Measurements from ENCODE around the gene MYCBP.
"Not testable (repeated sequence)": the region's sequence is repeated elsewhere in the genome, so short reads cannot be mapped to it uniquely, and the experiment has no call there.

Gene MYCBP

GRCh38 chr1:38867208-38867607, 5.9 kb downstream of the MYCBP start:
- no peak for DNase-seq (ENCODE audit: low read depth)

GRCh38 chr1:38865112-38865715, 7.9 kb downstream of the MYCBP start:
- DNase-seq (ENCODE audit: low read depth), result no peak

- DNase-seq (ENCODE audit: low read depth), result no peak
Measured at GRCh38 chr1:38860454-38860795, 12.7 kb downstream of the MYCBP start.

- DNase-seq (ENCODE audit: low read depth), result peak; percentile 95
Measured at GRCh38 chr1:38859561-38860453, 13.3 kb downstream of the MYCBP start, which contains the start of gene RRAGC. Gene RRAGC (minus strand): TSS chr1:38859772. CDS start chr1:38859646, 126 bp downstream.

- no peak for DNase-seq (ENCODE audit: low read depth)
Measured at GRCh38 chr1:38858833-38859560, 14.2 kb downstream of the MYCBP start.

GRCh38 chr1:38852780-38853179, 20.4 kb downstream of the MYCBP start:
- no peak for DNase-seq (ENCODE audit: low read depth)

GRCh38 chr1:38848071-38848470, 25.1 kb downstream of the MYCBP start:
- DNase-seq (ENCODE audit: low read depth), result no peak

GRCh38 chr1:38846210-38846609, 26.9 kb downstream of the MYCBP start:
- no peak for DNase-seq (ENCODE audit: low read depth)

GRCh38 chr1:38845088-38845487, 28.1 kb downstream of the MYCBP start:
- not testable (repeated sequence) for DNase-seq (ENCODE audit: low read depth)

GRCh38 chr1:38840281-38840680, 32.9 kb downstream of the MYCBP start:
- no peak for DNase-seq (ENCODE audit: low read depth)

GRCh38 chr1:38839363-38839762, 33.8 kb downstream of the MYCBP start:
- no peak for DNase-seq (ENCODE audit: low read depth)

GRCh38 chr1:38836316-38836715, 36.8 kb downstream of the MYCBP start:
- not testable (repeated sequence) for DNase-seq (ENCODE audit: low read depth)

GRCh38 chr1:38834937-38835827, 38.0 kb downstream of the MYCBP start:
- DNase-seq (ENCODE audit: low read depth), result peak; percentile 70

GRCh38 chr1:38834221-38834782, 38.8 kb downstream of the MYCBP start:
- DNase-seq (ENCODE audit: low read depth), result no peak

GRCh38 chr1:38833146-38833545, 40.0 kb downstream of the MYCBP start:
- no peak for DNase-seq (ENCODE audit: low read depth)

GRCh38 chr1:38832370-38832734, 40.8 kb downstream of the MYCBP start:
- no peak for DNase-seq (ENCODE audit: low read depth)

GRCh38 chr1:38831731-38832369, 41.3 kb downstream of the MYCBP start:
- no peak for DNase-seq (ENCODE audit: low read depth)

GRCh38 chr1:38829368-38829767, 43.8 kb downstream of the MYCBP start:
- DNase-seq (ENCODE audit: low read depth), result no peak

GRCh38 chr1:38827318-38827717, 45.8 kb downstream of the MYCBP start:
- DNase-seq (ENCODE audit: low read depth), result no peak

- DNase-seq (ENCODE audit: low read depth), result no peak
Measured at GRCh38 chr1:38826886-38827285, 46.3 kb downstream of the MYCBP start.

GRCh38 chr1:38826262-38826661, 46.9 kb downstream of the MYCBP start:
- no peak for DNase-seq (ENCODE audit: low read depth)
